ENCODE data around the gene TRPM4.
A peak's percentile ranks its signal among the peaks of the same experiment; 100 is the strongest.
"Not testable (repeated sequence)": the region's sequence is repeated elsewhere in the genome, so short reads cannot be mapped to it uniquely, and the experiment has no call there.

The TRPM4 gene

DNA sequence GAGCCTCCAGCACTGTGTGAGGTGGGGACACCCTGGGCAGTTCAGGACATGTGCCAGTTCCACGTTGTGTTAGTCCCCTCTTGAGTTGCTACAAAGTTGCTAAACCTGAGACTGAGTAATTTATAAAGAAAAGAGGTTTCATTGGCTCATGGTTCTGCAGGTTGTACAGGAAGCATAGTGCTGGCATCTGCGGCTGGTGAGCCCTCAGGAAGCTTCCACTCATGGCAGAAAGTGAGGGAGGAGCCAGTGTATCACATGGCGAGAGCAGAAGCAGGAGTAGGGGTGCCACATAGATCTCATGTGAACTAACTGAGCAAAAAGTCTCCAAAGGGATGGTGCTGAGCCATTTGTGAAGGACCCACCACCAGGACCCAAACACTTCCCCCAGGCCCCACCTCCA, 33.2 kb downstream of the TRPM4 start:
- no peak for DNase-seq (ENCODE audit: low read depth in 2 of 2)

DNA sequence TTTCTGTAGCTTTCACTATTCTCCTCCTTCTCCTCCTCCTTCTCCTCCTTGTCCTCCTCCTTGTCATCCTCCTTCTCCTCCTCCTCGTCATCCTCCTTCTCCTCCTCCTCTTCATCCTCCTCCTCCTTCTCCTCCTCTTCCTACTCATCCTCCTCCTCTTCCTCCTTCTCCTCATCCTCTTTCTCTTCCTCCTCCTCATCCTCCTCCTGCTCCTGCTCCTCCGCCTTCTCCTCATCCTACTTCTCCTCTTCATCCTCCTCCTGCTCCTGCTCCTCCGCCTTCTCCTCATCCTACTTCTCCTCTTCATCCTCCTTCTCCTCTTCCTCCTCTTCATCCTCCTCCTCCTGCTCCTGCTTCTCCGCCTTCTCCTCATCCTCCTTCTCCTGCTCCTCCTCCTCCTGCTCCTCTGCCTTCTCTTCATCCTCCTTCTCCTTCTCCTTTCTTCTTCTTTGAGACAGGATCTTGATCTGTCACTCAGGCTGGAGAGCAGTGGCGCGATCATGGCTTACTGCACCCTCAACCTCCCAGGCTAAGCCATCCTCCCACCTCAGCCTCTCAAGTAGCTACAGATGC, 36.3 kb downstream of the TRPM4 start:
- DNase-seq (ENCODE audit: low read depth in 2 of 2), result no peak

DNA sequence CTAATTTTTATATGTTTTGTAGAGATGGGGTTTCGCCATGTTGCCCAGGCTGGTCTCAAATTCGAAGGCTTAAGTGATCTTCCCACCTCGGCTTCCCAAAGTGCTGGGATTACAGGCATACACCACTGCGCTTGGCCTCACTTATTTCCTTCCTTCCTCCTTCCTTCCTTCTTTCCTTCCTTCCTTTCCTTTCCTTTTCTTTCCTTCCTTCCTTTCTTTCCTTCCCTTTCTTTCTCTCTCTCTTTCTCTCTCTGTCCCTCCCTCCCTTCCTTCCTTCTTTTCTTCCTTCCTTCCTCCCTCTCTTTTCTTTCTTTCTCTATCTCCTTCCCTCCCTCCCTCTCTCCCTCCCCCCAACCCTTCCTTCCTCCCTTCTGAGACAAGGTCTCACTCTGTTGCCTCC, 36.8 kb downstream of the TRPM4 start:
- DNase-seq (ENCODE audit: low read depth in 2 of 2), result no peak

DNA sequence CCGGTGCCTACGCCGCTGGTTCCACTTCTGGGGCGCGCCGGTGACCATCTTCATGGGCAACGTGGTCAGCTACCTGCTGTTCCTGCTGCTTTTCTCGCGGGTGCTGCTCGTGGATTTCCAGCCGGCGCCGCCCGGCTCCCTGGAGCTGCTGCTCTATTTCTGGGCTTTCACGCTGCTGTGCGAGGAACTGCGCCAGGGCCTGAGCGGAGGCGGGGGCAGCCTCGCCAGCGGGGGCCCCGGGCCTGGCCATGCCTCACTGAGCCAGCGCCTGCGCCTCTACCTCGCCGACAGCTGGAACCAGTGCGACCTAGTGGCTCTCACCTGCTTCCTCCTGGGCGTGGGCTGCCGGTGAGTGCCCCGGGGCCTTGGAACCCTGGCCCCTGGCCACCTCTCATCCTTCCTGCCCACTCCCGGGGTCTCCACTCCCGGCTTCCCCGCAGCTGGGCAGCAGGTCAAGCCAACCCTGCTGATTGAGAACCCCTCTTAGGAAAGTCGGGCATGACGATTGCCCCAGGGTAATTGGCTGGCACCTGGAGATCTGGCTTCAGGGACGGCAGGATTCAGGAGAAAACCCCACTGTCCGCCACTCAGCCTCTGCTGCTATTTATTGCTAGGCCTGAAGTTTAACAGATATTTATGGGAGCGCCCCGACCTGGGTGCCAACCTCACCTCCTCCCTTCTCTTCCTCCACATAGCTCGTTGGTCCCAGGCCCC, 39.1 kb downstream of the TRPM4 start:
- no peak for DNase-seq (ENCODE audit: low read depth in 2 of 2)

DNA sequence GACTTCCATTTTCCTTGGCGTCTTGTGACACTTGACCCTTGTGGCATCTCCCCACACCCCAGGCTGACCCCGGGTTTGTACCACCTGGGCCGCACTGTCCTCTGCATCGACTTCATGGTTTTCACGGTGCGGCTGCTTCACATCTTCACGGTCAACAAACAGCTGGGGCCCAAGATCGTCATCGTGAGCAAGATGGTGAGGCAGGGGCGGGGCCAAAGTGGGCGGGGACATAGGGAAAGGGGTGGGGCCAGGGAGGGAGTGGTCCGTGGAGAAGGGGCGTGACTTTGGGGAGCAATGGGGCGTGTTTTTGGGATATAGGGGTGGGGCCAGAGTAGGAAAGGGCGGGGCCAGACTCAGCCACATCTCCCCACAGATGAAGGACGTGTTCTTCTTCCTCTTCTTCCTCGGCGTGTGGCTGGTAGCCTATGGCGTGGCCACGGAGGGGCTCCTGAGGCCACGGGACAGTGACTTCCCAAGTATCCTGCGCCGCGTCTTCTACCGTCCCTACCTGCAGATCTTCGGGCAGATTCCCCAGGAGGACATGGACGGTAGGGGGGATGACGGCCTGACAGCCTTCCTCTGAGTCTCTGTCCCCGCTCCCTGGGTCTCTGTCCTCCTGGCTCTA, 42.8 kb downstream of the TRPM4 start:
- DNase-seq (ENCODE audit: low read depth in 2 of 2), result no peak

DNA sequence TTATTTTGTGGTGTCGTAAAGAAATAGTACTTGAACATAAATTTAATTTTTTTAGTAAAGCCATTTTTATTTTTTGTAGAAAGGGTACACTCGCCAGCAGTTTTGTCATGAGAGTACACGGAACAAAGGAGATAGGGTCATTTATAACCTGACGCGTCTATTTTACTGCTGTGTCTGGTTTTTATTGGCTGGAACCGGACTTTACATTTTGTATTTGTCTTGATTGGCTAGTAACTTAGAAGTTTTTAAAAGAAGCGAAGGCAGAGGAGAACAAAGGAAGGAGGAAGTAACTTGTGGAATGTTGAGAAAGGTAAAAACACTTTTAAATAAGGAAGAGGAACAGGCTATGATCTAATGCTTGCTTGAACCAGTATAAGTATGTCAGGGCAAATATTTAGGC, 43.5 kb downstream of the TRPM4 start:
- DNase-seq (ENCODE audit: low read depth in 2 of 2), result no peak

DNA sequence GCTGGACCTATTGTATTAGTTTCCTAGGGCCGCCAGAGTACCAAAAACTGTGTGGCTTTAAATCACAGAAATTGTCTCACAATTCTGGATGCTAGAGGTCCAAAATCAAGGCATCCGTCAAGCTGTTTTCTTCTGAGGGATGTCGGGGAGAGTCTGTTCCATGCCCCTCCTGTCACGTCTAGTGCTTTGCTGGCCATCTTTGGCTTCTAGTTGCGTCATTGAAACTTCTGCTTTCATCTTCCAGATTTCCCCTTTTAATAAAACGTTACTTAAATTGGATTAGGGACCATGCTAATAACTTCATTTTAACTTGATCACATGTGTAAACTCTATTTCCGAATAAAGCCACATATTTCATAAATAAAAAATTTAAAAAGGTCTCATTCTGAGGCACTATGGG, 47.5 kb downstream of the TRPM4 start:
- no peak for DNase-seq (ENCODE audit: low read depth in 2 of 2)

DNA sequence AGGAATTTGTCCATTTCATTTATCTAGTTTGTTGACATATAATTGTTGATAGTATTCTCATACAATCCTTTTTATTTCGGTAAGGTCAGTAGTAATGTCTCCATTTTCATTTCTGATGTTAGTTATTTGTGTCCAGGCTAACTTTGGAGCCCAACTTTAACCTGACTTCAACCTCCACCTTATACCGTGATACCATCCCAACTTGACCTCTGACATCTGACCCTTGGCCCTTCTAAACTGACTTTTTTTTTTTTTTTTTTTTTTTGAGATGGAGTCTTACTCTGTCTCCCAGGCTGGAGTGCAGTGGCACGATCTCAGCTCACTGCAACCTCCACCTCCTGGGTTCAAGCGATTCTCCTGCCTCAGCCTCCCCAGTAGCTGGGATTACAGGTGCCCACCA, 51.9 kb downstream of the TRPM4 start:
- not testable (repeated sequence) for DNase-seq (ENCODE audit: low read depth in 2 of 2)

DNA sequence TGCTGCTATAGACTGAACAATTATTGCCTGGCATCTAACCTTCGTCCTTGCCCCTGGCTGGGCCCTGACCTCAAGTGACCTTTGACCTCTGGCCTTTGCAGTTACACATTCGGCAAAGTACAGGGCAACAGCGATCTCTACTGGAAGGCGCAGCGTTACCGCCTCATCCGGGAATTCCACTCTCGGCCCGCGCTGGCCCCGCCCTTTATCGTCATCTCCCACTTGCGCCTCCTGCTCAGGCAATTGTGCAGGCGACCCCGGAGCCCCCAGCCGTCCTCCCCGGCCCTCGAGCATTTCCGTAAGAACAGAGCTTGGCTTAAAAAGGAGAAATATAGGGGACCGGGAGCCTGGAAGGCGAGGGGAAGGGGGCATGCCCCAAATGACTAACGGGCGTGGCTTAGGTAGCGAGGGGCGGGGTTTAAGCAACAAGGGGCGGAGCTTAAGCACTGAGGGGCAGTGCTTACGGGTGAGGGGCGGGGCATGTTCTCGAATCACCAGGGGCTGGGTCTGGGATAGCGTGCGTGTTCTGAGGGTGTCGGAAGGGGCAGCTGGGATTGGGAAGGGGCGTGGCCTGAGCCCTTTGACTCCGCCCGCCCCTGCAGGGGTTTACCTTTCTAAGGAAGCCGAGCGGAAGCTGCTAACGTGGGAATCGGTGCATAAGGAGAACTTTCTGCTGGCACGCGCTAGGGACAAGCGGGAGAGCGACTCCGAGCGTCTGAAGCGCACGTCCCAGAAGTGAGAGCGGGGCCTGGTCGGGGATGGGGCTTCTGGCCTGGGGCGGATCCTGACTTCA, 52.7 kb downstream of the TRPM4 start:
- DNase-seq (ENCODE audit: low read depth in 2 of 2), result peak; percentile 18 to 28

DNA sequence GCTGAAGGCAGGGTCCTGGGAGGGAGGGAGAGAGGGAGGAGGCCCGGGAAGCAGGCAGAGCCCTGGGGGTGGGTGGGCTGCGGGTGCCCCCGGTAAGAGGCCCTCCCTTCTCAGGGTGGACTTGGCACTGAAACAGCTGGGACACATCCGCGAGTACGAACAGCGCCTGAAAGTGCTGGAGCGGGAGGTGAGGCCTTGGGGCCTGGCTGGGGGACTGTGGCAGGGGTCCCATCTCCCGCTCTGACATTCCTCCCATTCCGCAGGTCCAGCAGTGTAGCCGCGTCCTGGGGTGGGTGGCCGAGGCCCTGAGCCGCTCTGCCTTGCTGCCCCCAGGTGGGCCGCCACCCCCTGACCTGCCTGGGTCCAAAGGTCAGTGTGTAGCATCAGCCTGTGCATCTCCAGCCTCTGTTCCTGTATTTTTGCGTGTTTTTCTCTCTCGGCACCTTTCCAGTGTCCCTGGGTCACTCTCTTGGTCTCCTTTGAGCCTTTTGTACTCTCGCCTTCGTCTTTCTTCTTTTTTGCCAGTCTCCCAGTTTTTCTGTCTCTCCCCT, 53.4 kb downstream of the TRPM4 start:
- no peak for DNase-seq (ENCODE audit: low read depth in 2 of 2)

DNA sequence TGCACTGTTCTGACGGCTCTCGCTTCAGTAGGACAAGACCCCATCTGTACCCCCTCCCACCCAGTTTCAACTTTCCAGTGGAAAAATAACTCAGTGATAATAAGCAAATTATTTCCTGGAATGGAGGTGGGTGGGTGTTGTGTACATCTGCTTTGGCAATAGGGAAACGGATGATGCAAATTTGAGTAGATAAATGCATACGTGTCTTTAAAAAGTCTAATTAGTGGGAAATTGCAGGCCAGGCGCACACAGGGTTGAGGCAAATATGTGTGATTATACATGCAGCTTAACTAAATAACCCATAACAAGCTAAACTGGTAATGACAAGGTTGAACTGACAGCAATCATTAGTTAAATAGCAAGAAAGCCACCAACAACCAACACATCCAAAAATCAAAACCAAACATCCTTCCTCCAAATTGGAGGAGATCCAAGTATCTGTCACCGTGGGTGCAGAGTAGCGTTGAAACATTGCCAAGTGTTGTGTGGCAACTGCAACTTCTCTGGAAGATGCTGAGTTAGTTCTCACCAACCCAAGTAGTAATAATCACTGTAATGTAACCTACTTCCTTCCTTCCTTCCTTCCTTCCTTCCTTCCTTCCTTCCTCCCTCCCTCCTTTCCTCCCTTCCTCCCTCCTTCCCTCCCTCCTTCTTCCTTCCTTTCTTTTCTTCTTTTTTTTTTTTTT, 54.6 kb downstream of the TRPM4 start:
- no peak for DNase-seq (ENCODE audit: low read depth in 2 of 2)

DNA sequence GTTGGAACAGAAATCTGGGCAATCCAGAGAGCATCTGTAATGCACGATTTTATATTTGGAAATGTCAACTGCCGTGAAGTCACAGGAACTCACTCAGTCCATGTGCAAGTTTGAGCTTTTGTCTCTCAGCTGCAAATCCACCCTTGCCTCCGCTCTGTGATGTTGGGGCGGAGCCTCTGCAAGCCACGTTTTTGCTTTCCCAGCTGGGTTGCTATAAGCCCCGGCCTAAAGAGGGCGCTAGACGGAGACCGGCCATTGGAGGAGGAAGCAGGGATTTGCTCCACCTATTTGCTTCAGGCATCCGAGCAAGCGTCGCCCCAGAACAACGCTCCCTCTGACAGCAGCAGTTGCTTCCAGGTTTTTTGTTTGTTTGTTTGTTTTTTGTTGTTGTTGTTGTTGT, 56.2 kb downstream of the TRPM4 start:
- no peak for DNase-seq (ENCODE audit: low read depth in 2 of 2)

DNA sequence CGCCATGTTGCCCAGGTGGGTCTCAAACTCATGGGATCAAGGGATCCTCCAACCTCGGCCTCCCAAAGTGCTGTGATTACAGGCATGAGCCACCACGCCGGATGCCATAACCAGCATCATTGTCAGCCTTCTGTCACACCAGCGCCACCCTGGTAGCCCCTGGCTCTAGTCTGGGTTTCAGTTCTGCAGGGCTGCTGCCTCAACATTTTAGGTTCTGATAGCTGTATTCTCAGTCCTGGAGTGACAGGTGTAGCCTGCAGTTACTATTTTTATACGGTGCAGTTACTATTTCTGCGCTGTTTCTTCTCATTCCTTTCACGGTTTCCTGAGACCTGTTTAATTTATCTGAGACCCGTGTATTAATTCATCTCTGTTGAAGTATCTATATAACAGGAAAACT, 57.1 kb downstream of the TRPM4 start:
- DNase-seq (ENCODE audit: low read depth in 2 of 2), result no peak

DNA sequence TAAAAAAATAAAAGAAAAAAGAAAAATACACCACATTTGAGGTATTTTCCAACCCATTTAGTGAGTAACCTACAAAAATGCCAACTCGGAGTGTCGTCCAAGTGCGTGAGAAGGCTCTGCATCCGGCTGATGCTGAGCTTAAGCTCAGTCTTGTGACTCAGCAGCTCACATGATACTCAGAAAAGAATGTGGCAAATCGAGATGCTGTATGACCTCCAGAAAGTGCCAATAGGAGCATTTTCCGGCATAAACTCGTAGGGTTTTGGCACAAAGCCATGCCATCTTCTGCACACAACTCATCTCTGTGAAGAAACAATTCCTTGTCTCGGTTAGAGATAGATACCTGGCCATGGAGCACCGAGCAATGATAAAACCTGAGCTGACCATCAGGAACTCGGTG, 58.5 kb downstream of the TRPM4 start:
- DNase-seq (ENCODE audit: low read depth in 2 of 2), result no peak

DNA sequence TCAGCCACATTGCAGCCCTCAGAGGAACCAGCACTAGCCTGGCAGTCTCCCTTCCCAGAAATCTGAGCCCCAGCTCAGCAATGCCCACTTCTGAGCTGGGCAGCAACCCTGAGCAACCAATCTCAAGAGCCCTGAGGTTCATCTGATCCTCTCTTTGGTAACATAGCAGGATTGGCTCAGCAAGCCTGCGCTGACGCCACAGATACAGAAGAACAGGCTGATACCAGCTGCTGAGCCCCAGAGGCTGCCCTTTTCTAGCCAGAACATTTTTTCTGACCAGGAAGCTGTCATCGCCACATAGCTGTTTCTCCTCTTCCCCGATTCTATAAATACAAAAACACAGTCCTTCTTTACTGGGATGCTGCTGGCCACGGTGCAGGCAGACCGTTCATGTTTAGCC, 59.8 kb downstream of the TRPM4 start:
- no peak for DNase-seq (ENCODE audit: low read depth in 2 of 2)

DNA sequence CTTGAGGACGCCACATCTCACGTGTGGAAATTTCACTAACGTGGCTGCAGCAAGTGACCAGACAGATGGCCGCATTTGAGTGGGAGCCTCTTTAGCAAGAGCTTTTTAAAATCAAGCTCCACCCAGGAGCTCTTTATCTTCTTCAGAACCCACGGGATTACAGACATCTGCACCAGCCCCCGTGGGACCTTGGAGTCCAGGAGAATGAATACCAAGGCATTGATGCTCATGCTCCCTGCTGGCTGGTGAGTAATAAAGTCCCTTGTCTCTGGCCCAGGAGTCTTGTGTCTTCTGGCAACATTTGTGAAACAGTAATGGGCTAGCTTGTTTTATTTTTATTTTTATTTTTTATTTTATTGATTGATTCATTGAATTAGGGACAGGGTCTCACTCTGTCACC, 64.4 kb downstream of the TRPM4 start:
- no peak for DNase-seq (ENCODE audit: low read depth in 2 of 2)

DNA sequence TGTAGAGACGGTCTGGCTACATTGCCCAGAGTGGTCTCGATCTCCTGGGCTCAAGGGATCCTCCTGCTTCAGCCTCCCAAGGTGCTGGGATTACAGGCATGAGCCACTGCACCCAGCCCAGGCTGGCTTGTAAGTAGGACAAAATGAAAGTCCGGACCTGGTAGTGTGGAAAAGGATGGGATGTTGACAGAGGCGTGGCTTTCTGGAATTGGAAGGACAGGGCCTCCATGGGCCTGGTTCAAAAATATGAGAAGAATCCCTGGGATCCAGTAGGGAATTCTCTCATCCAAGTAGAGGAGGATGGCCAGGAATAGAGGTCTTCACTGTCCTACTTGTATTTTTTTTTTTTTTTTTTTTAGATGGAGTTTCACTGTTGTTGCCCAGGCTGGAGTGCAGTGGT, 64.9 kb downstream of the TRPM4 start:
- no peak for DNase-seq (ENCODE audit: low read depth in 2 of 2)

DNA sequence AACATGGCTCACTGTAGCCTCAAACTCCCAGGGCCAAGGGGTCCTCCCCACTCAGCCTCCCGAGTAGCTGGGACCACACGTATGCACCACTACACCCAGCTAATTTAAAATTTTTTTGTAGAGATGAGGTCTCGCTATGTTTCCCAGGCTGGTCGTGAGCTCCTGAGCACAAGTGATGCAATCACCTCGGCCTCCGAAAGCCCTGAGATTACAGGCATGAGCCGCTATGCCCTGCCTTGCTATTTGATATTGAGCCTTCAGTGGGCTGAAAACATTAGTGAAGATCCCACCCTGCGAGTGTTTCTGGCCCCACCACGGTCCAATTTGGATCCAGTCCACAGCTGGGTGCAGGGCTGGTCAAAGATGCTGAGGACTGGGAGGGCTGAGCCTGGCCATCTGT, 65.9 kb downstream of the TRPM4 start:
- no peak for DNase-seq (ENCODE audit: low read depth in 2 of 2)

DNA sequence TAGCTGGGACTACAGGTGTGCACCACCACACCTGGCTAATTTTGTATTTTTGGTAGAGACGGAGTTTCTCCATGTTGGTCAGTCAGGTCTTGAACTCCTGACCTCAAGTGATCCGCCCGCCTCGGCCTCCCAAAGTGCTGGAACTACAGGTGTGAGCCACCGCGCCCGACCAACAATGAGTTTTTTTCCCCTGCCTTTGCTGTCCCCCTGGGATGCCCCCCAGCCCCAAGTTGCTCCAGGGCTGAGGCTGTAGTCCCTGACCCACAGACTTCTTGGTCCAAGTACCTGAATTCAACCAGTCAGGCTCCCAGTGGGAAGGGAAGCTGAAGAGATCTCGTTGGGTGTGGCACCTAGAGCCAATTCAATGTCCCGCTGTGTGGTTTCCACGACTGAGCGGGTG, 66.8 kb downstream of the TRPM4 start:
- not testable (repeated sequence) for DNase-seq (ENCODE audit: low read depth in 2 of 2)

DNA sequence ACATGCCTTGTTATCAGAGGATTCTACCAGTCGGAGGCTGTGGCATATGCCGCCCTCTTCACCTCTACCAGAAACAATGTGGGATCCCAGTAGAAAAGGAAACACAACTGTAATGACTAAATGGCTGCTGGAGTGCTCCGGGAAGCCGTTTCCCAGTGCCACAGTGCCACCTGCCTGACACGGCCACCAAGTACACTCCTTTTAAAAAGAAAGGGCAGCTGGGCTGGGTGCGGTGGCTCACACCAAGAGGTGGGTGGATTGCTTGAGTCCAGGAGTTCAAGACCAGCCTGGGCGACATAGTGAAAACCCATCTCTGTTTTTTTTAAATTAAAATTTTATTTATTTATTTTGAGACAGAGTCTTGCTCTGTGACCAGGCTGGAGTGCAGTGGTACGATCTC, 67.3 kb downstream of the TRPM4 start:
- DNase-seq (ENCODE audit: low read depth in 2 of 2), result no peak

DNA sequence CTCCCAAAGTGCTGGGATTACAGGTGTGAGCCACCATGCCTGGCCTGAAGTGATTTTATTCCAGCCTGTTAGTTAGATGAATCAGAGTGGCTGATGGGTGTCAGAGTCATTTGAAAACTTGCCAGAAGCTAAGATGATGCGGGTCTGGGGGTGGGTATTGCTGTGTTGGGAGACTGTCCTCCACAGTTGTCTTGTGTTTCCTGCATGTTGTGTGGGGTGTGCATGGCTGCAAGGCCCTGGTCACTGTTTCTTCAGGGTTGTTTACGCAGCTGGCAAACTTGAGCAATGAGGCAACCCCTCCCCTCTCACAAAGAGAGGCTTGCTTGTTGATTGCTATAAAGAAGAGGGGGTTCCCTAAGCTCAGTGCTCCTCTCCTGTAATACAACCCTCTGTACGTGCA, 71.8 kb downstream of the TRPM4 start:
- DNase-seq (ENCODE audit: low read depth in 2 of 2), result no peak

DNA sequence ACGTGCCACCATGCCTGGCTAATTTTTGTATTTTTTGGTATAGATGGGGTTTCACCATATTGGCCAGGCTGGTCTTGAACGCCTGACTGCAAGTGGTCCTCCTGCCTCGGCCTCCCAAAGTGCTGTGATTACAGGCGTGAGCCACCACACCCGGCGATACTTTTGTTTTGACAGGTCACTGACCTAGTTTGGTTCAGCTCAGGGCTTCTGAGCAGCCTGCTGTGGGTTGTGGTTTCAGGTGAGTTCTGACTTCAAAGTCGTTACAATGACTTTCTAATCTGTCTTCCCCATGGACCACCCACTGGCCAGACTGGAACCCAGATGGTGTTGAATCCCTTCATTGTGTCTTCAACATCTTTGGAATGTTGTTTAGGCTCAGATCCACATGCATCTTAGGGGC, 73.8 kb downstream of the TRPM4 start:
- DNase-seq (ENCODE audit: low read depth in 2 of 2), result no peak
